ENCODE measurements around the gene JMJD1C.

Gene JMJD1C

DNA sequence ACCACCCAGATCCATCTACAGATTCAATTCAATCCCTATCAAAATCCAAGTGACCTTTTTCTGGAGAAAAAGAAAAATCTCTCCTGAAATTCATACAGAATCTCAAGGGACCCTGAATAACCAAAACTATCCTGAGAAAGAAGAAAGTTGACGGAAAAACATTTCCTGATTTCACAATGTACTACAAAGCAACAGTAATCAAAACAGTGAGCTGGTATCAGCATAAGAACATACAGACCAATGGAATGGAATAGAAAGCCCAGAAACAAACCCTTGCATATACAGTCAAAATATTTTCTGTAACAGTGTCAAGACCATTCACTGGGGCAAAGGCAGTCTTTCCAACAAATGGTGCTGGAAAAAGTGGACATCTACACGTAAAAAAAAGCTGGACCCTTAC lies 89.9 kb downstream of the JMJD1C start:
- H3K4me2 ChIP-seq (ENCODE audit: low read length) = no peak overlapping the region
- H3K27me3 ChIP-seq (ENCODE audit: low read depth, low read length) = no peaks in the 10 kb centered on the region
- no peaks in the 10 kb centered on the region for H3K9me3 ChIP-seq (ENCODE audit: insufficient read depth, low read length)
- TF ChIP-seq, protein P1, sequence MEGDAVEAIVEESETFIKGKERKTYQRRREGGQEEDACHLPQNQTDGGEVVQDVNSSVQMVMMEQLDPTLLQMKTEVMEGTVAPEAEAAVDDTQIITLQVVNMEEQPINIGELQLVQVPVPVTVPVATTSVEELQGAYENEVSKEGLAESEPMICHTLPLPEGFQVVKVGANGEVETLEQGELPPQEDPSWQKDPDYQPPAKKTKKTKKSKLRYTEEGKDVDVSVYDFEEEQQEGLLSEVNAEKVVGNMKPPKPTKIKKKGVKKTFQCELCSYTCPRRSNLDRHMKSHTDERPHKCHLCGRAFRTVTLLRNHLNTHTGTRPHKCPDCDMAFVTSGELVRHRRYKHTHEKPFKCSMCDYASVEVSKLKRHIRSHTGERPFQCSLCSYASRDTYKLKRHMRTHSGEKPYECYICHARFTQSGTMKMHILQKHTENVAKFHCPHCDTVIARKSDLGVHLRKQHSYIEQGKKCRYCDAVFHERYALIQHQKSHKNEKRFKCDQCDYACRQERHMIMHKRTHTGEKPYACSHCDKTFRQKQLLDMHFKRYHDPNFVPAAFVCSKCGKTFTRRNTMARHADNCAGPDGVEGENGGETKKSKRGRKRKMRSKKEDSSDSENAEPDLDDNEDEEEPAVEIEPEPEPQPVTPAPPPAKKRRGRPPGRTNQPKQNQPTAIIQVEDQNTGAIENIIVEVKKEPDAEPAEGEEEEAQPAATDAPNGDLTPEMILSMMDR (IDR thresholded peaks at IDR 0.05; ENCODE audit: low read depth, low read length) = no peak
- no peak for TF ChIP-seq EZH2phosphoT487 (IDR thresholded peaks at IDR 0.05; ENCODE audit: low read depth)
- no peak overlapping the region for H3K4me3 ChIP-seq (ENCODE audit: low read length)
- no peak overlapping the region for H3K27ac ChIP-seq (ENCODE audit: low read length)
- peaks cover 13% of the 10 kb centered on the region for H3K4me1 ChIP-seq (ENCODE audit: low read length)
- H2AFZ ChIP-seq (ENCODE audit: low read depth, low read length) = no peak overlapping the region
- no peaks in the 10 kb centered on the region for H3K36me3 ChIP-seq (replicated peaks; ENCODE audit: low read depth, low read length)
- no peak overlapping the region for H3K9ac ChIP-seq (ENCODE audit: low read length)
- H3K79me2 ChIP-seq (ENCODE audit: low read length) = peaks cover 2% of the 10 kb centered on the region; the same call in 1 of the 2 replicates
- no peaks in the 10 kb centered on the region for H4K20me1 ChIP-seq (ENCODE audit: insufficient read depth, low read length)

GRCh38 chr10:63375458-63375857 lies 90.3 kb downstream of the JMJD1C start:
- H3K27me3 ChIP-seq (ENCODE audit: low read depth, low read length) = no peaks in the 10 kb centered on the region
- peaks cover 2% of the 10 kb centered on the region; the same call in 1 of the 2 replicates for H3K79me2 ChIP-seq (ENCODE audit: low read length)
- no peak overlapping the region for H3K27ac ChIP-seq (ENCODE audit: low read length)
- H3K4me2 ChIP-seq (ENCODE audit: low read length) = no peak overlapping the region
- peaks cover 13% of the 10 kb centered on the region for H3K4me1 ChIP-seq (ENCODE audit: low read length)
- H4K20me1 ChIP-seq (ENCODE audit: insufficient read depth, low read length) = no peaks in the 10 kb centered on the region
- TF ChIP-seq, protein P1 (IDR thresholded peaks at IDR 0.05; ENCODE audit: low read depth, low read length) = no peak
- TF ChIP-seq EZH2phosphoT487 (IDR thresholded peaks at IDR 0.05; ENCODE audit: low read depth) = no peak
- H3K36me3 ChIP-seq (replicated peaks; ENCODE audit: low read depth, low read length) = no peaks in the 10 kb centered on the region
- no peak overlapping the region for H3K4me3 ChIP-seq (ENCODE audit: low read length)
- no peak overlapping the region for H3K9ac ChIP-seq (ENCODE audit: low read length)
- no peaks in the 10 kb centered on the region for H3K9me3 ChIP-seq (ENCODE audit: insufficient read depth, low read length)
- H2AFZ ChIP-seq (ENCODE audit: low read depth, low read length) = no peak overlapping the region

DNA sequence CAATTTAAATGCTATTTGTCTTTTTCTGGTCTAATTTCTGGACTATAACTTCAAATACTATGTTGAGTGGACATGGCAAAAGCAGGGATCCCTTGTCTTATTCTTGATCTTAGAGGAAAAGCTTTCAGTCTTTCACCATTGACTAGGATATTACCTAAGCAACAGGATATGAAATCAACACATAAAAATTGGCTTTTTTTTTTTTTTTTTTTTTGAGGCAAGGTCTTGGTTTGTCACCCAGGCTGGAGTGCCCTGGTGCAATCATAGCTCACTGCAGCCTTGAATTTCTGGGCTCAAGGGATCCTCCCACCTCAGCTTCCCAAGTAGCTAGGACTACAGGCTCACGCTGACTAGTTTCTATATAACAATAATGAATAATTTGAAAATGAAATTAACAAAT lies 90.8 kb downstream of the JMJD1C start:
- peaks cover 2% of the 10 kb centered on the region; the same call in 1 of the 2 replicates for H3K79me2 ChIP-seq (ENCODE audit: low read length)
- no peak overlapping the region for H3K4me3 ChIP-seq (ENCODE audit: low read length)

DNA sequence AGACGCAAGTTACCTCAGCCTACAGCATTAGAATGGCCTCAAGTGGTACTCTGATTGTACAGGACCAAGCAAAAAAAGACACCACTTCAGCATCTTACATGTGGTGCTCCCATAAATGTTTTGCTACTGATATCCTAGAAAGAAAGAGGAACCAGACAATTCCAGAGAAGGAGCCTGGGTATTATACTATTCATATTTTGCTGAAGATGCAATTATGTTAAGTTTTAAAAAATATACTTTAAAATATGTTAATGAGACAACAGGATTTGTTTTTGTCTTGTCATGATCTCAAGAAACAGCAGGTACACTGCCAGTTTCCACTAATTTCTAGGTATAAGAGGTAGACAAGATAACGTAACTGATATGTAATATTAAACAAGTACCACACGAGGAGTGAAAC lies 92.6 kb downstream of the JMJD1C start:
- Histone ChIP-seq H3K9me3 (ENCODE audit: insufficient read depth, low read length) (no peaks in the 10 kb centered on the region), H3K79me2 (ENCODE audit: low read length) (peaks cover 2% of the 10 kb centered on the region; the same call in 1 of the 2 replicates), H4K20me1 (ENCODE audit: insufficient read depth, low read length) (no peaks in the 10 kb centered on the region), H3K27me3 (ENCODE audit: low read depth, low read length) (no peaks in the 10 kb centered on the region), H3K4me3 (ENCODE audit: low read length) (no peak overlapping the region), H3K27ac (ENCODE audit: low read length) (no peak overlapping the region), H3K4me2 (ENCODE audit: low read length) (no peak overlapping the region), H3K9ac (ENCODE audit: low read length) (no peak overlapping the region), H3K36me3 (replicated peaks; ENCODE audit: low read depth, low read length) (no peaks in the 10 kb centered on the region), H2AFZ (ENCODE audit: low read depth, low read length) (no peak overlapping the region), H3K4me1 (ENCODE audit: low read length) (peaks cover 13% of the 10 kb centered on the region)
- no peak for TF ChIP-seq EZH2phosphoT487 (IDR thresholded peaks at IDR 0.05; ENCODE audit: low read depth)
- TF ChIP-seq, protein P1 (IDR thresholded peaks at IDR 0.05; ENCODE audit: low read depth, low read length) = no peak

More for the DNA sequence above, 90.8 kb downstream of the JMJD1C start:
- Histone ChIP-seq H2AFZ (ENCODE audit: low read depth, low read length) (no peak overlapping the region), H3K27me3 (ENCODE audit: low read depth, low read length) (no peaks in the 10 kb centered on the region), H3K27ac (ENCODE audit: low read length) (no peak overlapping the region), H4K20me1 (ENCODE audit: insufficient read depth, low read length) (no peaks in the 10 kb centered on the region), H3K36me3 (replicated peaks; ENCODE audit: low read depth, low read length) (no peaks in the 10 kb centered on the region), H3K4me2 (ENCODE audit: low read length) (no peak overlapping the region), H3K9ac (ENCODE audit: low read length) (no peak overlapping the region), H3K4me1 (ENCODE audit: low read length) (peaks cover 13% of the 10 kb centered on the region), H3K9me3 (ENCODE audit: insufficient read depth, low read length) (no peaks in the 10 kb centered on the region)
- TF ChIP-seq EZH2phosphoT487 (IDR thresholded peaks at IDR 0.05; ENCODE audit: low read depth) = no peak
- TF ChIP-seq, protein P1 (IDR thresholded peaks at IDR 0.05; ENCODE audit: low read depth, low read length) = no peak
